Right lobe of liver (tissue), 6 donors: Measurements from ENCODE around the gene PTPRK. TPM values are rescaled to one million over a fixed set of nuclear protein-coding genes. Genes with fewer than 3 reads are reported as not detected.
A peak's percentile ranks its signal among the peaks of the same experiment; 100 is the strongest.

ENCODE experiments used
- ATAC-seq, 4 donors: fragments of 200-7000 bp; cut with Tn5 transposase; one replicate each; pipeline ENCODE4 v1.9.1; 2020; ENCODE audit warnings: mild to moderate bottlenecking in 4 of 4, moderate library complexity in 4 of 4
- DNase-seq, 3 donors: peaks; one replicate each; pipeline ENCODE4 v3.0.0-alpha.2; 2020
- H3K27ac ChIP-seq, 3 donors: fragments of 200-600 bp; one replicate each; pipeline ENCODE4 v1.8.0; 2022
- H3K27me3 ChIP-seq, 2 donors: fragments of 200-600 bp; one replicate each; pipeline ENCODE4 v1.8.0; 2022
- H3K36me3 ChIP-seq, 4 donors: fragments of 200-600 bp; sonication (generic) in 1 of 4; one replicate each; pipeline versions ENCODE4 v1.5.1 to v1.8.0; 2017 to 2022; ENCODE audit warnings: control low read depth in 1 of 4
- H3K4me1 ChIP-seq, 4 donors: fragments of 200-600 bp; sonication (generic) in 1 of 4; one replicate each; pipeline versions ENCODE4 v1.5.1 to v1.8.0; 2017 to 2022; ENCODE audit warnings: control low read depth in 1 of 4
- H3K4me3 ChIP-seq, 3 donors: fragments of 200-600 bp; one replicate each; pipeline ENCODE4 v1.8.0; 2022
- H3K9me3 ChIP-seq, 4 donors: fragments of 200-600 bp; sonication (generic) in 1 of 4; one replicate each; pipeline versions ENCODE4 v1.5.1 to v1.8.0; 2017 to 2022; ENCODE audit warnings: control low read depth in 1 of 4
- POLR2A ChIP-seq: fragments of 450-650 bp; IDR thresholded peaks from one replicate; pipeline ENCODE4 v1.6.1; 2017; ENCODE audit warnings: antibody characterized with exemption, mild to moderate bottlenecking
- WGBS: methylation state at CpG from one replicate; pipeline ENCODE4 v1.1.6; 2018; ENCODE audit warnings: low coverage, low lambda C conversion rate; ENCODE audit not compliant: insufficient coverage; ENCODE audit errors: missing lambda C conversion rate; 5-methylcytosine and 5-hydroxymethylcytosine counted together
- intact Hi-C, 2 donors: fragments of 100-400 bp; cut with DNase I; formaldehyde crosslinking; loops; one replicate each; pipeline versions ENCODE4 v1.11.2 to v1.14.1; 2022
- total RNA-seq, 6 experiments: library from RNA; depleted of rRNA in 2 of 6; stranded (reverse); fragments of >200 nt in 2 of 6; fragmentation: NEBNext Ultra II Directional in 3 of 6; extraction: Animal tissue kit (Norgen Biotek cat#: 25700) in 3 of 6; gene quantifications; one replicate each; pipeline versions ENCODE4 v1.1.0 to v1.2.4, GENCODE V29; 2016 to 2023
- TF ChIP-seq, protein P1 (sequence below), 4 donors: fragments of 200-600 bp in 3 of 4; fragments of 450-650 bp in 1 of 4; IDR thresholded peaks; one replicate each; pipeline versions ENCODE4 v1.5.1 to v1.8.0; 2016 to 2022; ENCODE audit warnings: antibody characterized with exemption in 4 of 4, mild to moderate bottlenecking in 2 of 4
- donor health status: DM: no; HTN: yes; CAD: no.
- donor health status: DM: no; HTN: no; CAD: no.
- donor health status: DM: no; HTN: no; CAD: no.
- donor health status: DM: no; HTN: yes; CAD: no.
- donor health status: DM: no; HTN: yes; CAD: no.

The PTPRK gene
- total RNA-seq, 6 experiments from 2014 or later, result 27.7 to 54.5 (median 35.7) TPM

GRCh38 chr6:128063850-128064539 lies 456.4 kb downstream of the PTPRK start:
- peak overlapping the region; percentile 0 to 39 (median 20) for H3K27ac ChIP-seq
- no peak overlapping the region for H3K4me3 ChIP-seq
- intact Hi-C loops, result no loop called here
- peaks cover 0 to 32% (median 9%) of the 10 kb centered on the region in 4 donors for H3K4me1 ChIP-seq
- ATAC-seq (peak in 1 of 4 donors; percentile 26), DNase-seq (no peak)
- H3K27me3 ChIP-seq, result no peaks in the 10 kb centered on the region
- no peaks in the 10 kb centered on the region for H3K9me3 ChIP-seq
- 58% methylated on average over 3 of the region's 3 CpGs for WGBS
- no peak for TF ChIP-seq POLR2A
- TF ChIP-seq, protein P1, sequence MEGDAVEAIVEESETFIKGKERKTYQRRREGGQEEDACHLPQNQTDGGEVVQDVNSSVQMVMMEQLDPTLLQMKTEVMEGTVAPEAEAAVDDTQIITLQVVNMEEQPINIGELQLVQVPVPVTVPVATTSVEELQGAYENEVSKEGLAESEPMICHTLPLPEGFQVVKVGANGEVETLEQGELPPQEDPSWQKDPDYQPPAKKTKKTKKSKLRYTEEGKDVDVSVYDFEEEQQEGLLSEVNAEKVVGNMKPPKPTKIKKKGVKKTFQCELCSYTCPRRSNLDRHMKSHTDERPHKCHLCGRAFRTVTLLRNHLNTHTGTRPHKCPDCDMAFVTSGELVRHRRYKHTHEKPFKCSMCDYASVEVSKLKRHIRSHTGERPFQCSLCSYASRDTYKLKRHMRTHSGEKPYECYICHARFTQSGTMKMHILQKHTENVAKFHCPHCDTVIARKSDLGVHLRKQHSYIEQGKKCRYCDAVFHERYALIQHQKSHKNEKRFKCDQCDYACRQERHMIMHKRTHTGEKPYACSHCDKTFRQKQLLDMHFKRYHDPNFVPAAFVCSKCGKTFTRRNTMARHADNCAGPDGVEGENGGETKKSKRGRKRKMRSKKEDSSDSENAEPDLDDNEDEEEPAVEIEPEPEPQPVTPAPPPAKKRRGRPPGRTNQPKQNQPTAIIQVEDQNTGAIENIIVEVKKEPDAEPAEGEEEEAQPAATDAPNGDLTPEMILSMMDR (IDR thresholded peaks at IDR 0.05), result no peak
- no peaks in the 10 kb centered on the region for H3K36me3 ChIP-seq

DNA sequence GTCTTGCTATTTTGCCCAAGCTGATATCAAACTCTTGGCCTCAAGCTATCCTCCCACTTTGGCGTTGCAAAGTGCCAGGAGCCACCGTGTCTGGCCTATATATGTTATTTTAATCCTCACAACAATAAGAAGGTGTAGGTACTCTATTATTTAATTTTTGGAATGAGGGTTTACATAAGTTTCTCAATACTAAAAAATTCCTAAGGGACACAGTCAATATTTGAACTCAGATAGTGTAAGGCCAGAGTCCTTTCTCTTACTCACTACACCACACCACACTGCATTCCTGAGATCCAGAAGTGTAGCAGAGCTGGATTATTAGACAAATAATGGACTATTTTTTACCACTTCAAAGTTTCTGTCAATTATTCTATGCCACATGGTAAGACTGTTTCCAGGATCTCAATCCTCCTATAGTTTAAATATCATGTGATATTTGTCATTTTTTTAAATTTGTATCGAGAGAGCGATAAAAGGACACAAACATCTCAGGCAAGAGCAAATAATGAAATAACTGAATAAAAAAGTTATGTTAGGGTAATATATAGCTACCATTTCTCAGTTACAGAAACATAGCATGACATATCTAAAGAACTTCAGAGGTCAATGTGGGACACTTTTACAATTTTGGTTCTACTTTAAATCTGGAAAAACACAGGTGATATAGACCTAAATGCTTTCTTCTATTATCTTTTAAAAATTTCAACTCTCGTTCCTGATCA lies 457.4 kb downstream of the PTPRK start:
- Histone ChIP-seq H3K27ac (peak overlapping the region; percentile 0 to 39 (median 28)), H3K4me3 (peak overlapping the region in 1 of 3 donors; percentile 6), H3K36me3 (peaks cover 0 to 3% (median 0%) of the 10 kb centered on the region in 4 donors), H3K27me3 (no peaks in the 10 kb centered on the region), H3K4me1 (peaks cover 0 to 32% (median 9%) of the 10 kb centered on the region in 4 donors), H3K9me3 (no peaks in the 10 kb centered on the region)
- intact Hi-C loops, result no loop called here
- DNase-seq (no peak), ATAC-seq (peak; percentile 97 to 99 (median 98))
- 28% methylated on average over 5 of the region's 5 CpGs for WGBS
- no peak for TF ChIP-seq POLR2A

DNA sequence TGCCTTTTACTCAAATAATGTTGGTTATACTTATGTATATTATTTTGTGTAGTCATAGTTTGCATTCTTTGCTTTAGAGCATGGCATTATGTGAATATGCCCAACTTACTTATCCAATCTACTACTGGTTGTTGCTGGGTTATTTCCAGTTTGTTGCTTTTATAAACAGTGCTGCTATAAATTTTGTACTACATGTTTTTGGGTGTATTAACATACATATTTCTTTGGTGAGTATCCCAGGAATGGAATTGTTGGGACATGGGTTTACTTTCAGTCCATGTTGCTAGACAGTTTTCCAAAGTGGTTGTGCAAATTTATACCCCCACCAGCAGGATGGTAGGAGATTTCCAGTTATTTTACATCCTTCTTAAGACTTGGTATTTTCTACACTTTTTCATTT lies 462.5 kb downstream of the PTPRK start:
- Histone ChIP-seq H3K4me1 (peaks cover 0 to 9% (median 4%) of the 10 kb centered on the region in 4 donors), H3K9me3 (no peaks in the 10 kb centered on the region), H3K27me3 (no peaks in the 10 kb centered on the region), H3K4me3 (no peak overlapping the region), H3K36me3 (peaks cover 0 to 3% (median 0%) of the 10 kb centered on the region in 4 donors), H3K27ac (no peak overlapping the region)
- DNase-seq (no peak), ATAC-seq (no peak)
- no peak for TF ChIP-seq POLR2A
- TF ChIP-seq, protein P1 (IDR thresholded peaks at IDR 0.05), result no peak
- intact Hi-C loops, result no loop called here

- Histone ChIP-seq H3K9me3 (no peaks in the 10 kb centered on the region), H3K4me1 (peaks cover 0 to 5% (median 2%) of the 10 kb centered on the region in 4 donors), H3K4me3 (no peak overlapping the region), H3K27me3 (no peaks in the 10 kb centered on the region), H3K27ac (no peak overlapping the region), H3K36me3 (peaks cover 0 to 3% (median 0%) of the 10 kb centered on the region in 4 donors)
- no peak for ATAC-seq
- intact Hi-C loops, result no loop called here
- 88% methylated on average over 3 of the region's 3 CpGs for WGBS
- DNase-seq, result no peak
- TF ChIP-seq, protein P1 (IDR thresholded peaks at IDR 0.05), result no peak
- no peak for TF ChIP-seq POLR2A
Observed at GRCh38 chr6:128057541-128057940, 462.9 kb downstream of the PTPRK start.

DNA sequence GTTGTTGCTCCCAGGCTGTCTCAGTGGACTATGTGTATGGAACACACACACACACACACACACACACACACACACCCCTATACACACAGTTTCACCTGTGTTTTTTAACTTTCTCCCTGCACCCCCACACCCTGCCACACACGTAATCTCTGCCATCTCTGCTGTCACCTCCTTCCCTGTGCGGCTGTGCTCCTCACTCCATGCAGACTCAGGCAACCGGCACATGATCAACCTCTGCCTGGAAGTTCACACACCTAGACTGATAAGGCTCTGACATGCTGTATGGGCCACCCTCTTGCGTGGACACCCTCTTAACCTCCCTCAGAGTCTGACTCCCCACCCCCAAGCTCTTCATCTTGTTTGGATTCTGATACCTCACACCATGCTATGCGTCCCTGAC lies 467.3 kb downstream of the PTPRK start:
- no peak for TF ChIP-seq POLR2A
- TF ChIP-seq, protein P1 (IDR thresholded peaks at IDR 0.05), result no peak
- WGBS, result 92% methylated on average over 5 of the region's 5 CpGs
- Histone ChIP-seq H3K27me3 (no peaks in the 10 kb centered on the region), H3K4me3 (no peak overlapping the region), H3K9me3 (no peaks in the 10 kb centered on the region), H3K4me1 (no peaks in the 10 kb centered on the region), H3K36me3 (no peaks in the 10 kb centered on the region), H3K27ac (no peak overlapping the region)
- ATAC-seq (no peak), DNase-seq (no peak)
- intact Hi-C loops, result no loop called here
